Heart left ventricle (tissue), 16 donors: ENCODE data around the gene WDR82. TPM values are rescaled to one million over a fixed set of nuclear protein-coding genes. Genes with fewer than 3 reads are reported as not detected.

Experiments
- ATAC-seq, 4 donors: fragments of 200-7000 bp; cut with Tn5 transposase; one replicate each; pipeline ENCODE4 v1.9.1; 2020 to 2022; ENCODE audit warnings: moderate library complexity in 4 of 4, mild to moderate bottlenecking in 3 of 4, moderate number of reproducible peaks in 1 of 4
- DNase-seq, 5 donors: peaks; one replicate each; pipeline ENCODE4 v3.0.0-alpha.2; 2020
- H3K27ac ChIP-seq, 12 donors: fragments of 200-600 bp; sonication (generic) in 4 of 12; one replicate each; pipeline versions ENCODE4 v1.5.0 to v1.8.0; 2016 to 2022; ENCODE audit warnings: mild to moderate bottlenecking in 2 of 12
- H3K27me3 ChIP-seq, 9 donors: fragments of 200-600 bp; sonication (generic) in 2 of 9; one replicate each; pipeline versions ENCODE4 v1.5.1 to v1.8.0; 2016 to 2022; ENCODE audit warnings: mild to moderate bottlenecking in 3 of 9
- H3K36me3 ChIP-seq, 9 donors: fragments of 200-600 bp; sonication (generic) in 2 of 9; one replicate each; pipeline versions ENCODE4 v1.5.0 to v1.8.0; 2018 to 2022; ENCODE audit warnings: mild to moderate bottlenecking in 2 of 9
- H3K4me1 ChIP-seq, 12 donors: fragments of 200-600 bp; sonication (generic) in 4 of 12; one replicate each; pipeline versions ENCODE4 v1.5.0 to v1.8.0; 2016 to 2022; ENCODE audit warnings: mild to moderate bottlenecking in 3 of 12
- H3K4me3 ChIP-seq, 12 donors: fragments of 200-600 bp; sonication (generic) in 4 of 12; one replicate each; pipeline versions ENCODE4 v1.5.0 to v1.8.0; 2017 to 2022; ENCODE audit warnings: mild to moderate bottlenecking in 9 of 12, moderate library complexity in 4 of 12
- H3K9me3 ChIP-seq, 12 donors: fragments of 200-600 bp; sonication (generic) in 4 of 12; one replicate each; pipeline versions ENCODE4 v1.5.0 to v1.8.0; 2016 to 2022; ENCODE audit warnings: mild to moderate bottlenecking in 1 of 12
- POLR2A ChIP-seq, 2 donors: fragments of 450-650 bp; IDR thresholded peaks; one replicate each; pipeline ENCODE4 v1.6.1; 2017; ENCODE audit warnings: antibody characterized with exemption in 2 of 2, mild to moderate bottlenecking in 2 of 2, moderate library complexity in 2 of 2
- WGBS, 4 donors: extraction: QIAGEN DNeasy Blood & Tissue Kit in 2 of 4; methylation state at CpG; one replicate each; pipeline versions ENCODE4 v1.1.5 to v1.1.7; 2013 to 2018; 5-methylcytosine and 5-hydroxymethylcytosine counted together
- intact Hi-C, 10 donors: fragments of 100-400 bp; cut with DNase I; formaldehyde crosslinking; loops; one replicate each; pipeline versions ENCODE4 v1.11.1 to v1.14.2; 2022
- polyA plus RNA-seq, 2 donors: library from polyadenylated mRNA; stranded (reverse); fragments of 200-250 nt; gene quantifications; one replicate each; pipeline ENCODE4 v1.2.3, GENCODE V29; 2013
- total RNA-seq, 9 donors: library from RNA; depleted of rRNA in 2 of 9; stranded (reverse); fragments of >200 nt in 2 of 9; fragmentation: NEBNext Ultra II Directional in 3 of 9; extraction: Animal tissue kit (Norgen Biotek cat#: 25700) in 3 of 9; gene quantifications; one replicate each; pipeline versions ENCODE4 v1.1.0 to v1.2.4, GENCODE V29; 2016 to 2023
- TF ChIP-seq, protein P1 (sequence below), 12 donors: fragments of 200-600 bp; sonication (generic) in 4 of 12; IDR thresholded peaks; one replicate each; pipeline versions ENCODE4 v1.5.0 to v1.8.0; 2018 to 2022; ENCODE audit warnings: antibody characterized with exemption in 12 of 12, mild to moderate bottlenecking in 5 of 12
- donor health status: ischemic (EF 13 %, LVEDD 7.1; RV severe dilation, severe dysfunction).
- donor health status: healthy with polysubstance abuse.
- donor health status: DM: no; HTN: yes; CAD: no.
- donor health status: DM: no; HTN: no; CAD: no.
- donor health status: ischemic (EF 25% LVEDD 6.9; RV normal size, moderate dysfunction).
- donor health status: ischemic (EF 25% LVEDD 5.7; RV mildly dilated, moderate dysfunction).
- donor health status: healthy.
- donor health status: DM: yes; HTN: yes; CAD: no.
- donor health status: ischemic (EF 35%, LVEDD 5.7; RV mildly dilated, moderate dysfunction).
- donor health status: nonischemic (EF 11% LVEDD 7.7; RV severe dilation, severe dysfunction).
- donor health status: DM: yes; HTN: yes; CAD: no.
- donor health status: PGD.
- donor health status: ischemic (EF 29% LVEDD 5.4; RV normal size, mild dysfunction).
- donor health status: nonischemic (EF 23%, LVEDD 6.1; RV moderate dilation, normal function).

Gene WDR82
- total and polyA plus RNA-seq, 11 donors = 24.7 to 73.6 (median 61.2) TPM

DNA sequence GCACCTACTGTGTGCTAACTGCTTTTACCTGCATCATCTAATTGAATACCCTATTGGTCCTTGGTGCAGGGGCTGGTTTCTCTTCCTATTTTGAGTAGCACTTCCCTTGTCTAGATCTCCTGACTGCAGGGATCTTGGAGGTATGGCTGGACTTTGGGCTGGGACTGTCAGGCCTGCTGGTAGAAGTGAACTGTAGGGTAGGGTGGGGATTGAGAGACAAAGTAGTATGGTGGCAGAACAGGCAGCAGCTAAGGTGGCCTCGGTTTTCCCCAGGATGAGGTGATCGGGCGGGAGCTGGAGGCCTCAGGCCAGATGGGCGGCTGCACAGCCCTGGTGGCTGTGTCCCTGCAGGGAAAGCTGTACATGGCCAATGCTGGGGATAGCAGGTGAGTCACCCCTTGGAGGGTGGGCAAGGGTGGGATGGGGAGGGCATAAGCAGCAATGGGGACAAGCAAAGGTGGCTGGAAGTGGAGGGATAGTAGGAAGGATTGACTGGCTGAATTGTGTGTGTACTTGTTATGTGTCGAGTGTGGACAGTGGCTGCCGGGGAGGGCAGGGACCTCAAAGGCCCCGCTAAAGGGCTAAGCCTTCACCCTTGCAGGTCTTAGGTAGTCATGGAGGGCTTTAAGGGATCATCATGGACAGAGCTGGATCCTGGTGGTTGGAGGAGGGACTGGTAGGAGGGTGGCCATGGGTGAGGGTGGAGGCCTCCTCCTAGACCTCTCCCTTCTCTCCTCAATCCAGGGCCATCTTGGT, 30.9 kb downstream of the WDR82 start:
- peak overlapping the region in 4 of 12 donors; percentile 85 to 98 (median 88) for H3K27ac ChIP-seq

DNA sequence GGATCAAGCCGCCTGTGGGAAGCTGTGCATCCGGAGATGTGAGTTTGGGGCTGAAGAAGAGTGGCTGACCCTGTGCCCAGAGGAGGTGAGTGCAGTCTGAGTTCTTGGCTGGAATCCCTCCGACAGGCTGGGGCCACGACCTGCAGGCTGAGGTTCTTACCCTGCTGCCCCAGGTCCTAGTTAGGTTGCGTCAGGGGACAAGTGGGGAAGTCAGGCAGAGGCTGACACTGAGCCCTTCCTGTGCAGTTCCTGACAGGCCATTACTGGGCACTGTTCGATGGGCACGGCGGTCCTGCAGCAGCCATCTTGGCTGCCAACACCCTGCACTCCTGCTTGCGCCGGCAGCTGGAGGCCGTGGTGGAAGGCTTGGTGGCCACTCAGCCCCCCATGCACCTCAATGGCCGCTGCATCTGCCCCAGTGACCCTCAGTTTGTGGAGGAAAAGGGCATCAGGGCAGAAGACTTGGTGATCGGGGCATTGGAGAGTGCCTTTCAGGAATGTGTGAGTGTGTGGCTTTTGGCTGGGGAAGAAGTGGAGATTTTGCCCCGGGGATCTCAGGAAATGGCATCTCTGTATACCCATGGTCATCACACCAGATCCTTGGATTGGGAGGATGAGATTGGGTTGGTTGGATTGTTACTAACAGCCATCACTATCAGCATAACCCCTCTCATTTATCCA, 31.6 kb downstream of the WDR82 start:
- 76 to 97% (median 89%) methylated on average over 8 to 14 of the region's 14 CpGs for WGBS, 4 donors
- H3K36me3 ChIP-seq = peaks cover 0 to 43% (median 31%) of the 10 kb centered on the region in 9 donors
- H3K27me3 ChIP-seq = no peaks in the 10 kb centered on the region
- peak overlapping the region in 10 of 12 donors; percentile 70 to 98 (median 84) for H3K27ac ChIP-seq
- H3K9me3 ChIP-seq = no peaks in the 10 kb centered on the region
- peak in 2 of 4 donors; percentile 11 to 13 for ATAC-seq
- peak in 3 of 5 donors; percentile 30 to 62 (median 42) for DNase-seq
- H3K4me3 ChIP-seq = peak overlapping the region in 9 of 12 donors; percentile 56 to 77 (median 70)
- H3K4me1 ChIP-seq = peaks cover 0 to 69% (median 9%) of the 10 kb centered on the region in 12 donors
- TF ChIP-seq, protein P1, sequence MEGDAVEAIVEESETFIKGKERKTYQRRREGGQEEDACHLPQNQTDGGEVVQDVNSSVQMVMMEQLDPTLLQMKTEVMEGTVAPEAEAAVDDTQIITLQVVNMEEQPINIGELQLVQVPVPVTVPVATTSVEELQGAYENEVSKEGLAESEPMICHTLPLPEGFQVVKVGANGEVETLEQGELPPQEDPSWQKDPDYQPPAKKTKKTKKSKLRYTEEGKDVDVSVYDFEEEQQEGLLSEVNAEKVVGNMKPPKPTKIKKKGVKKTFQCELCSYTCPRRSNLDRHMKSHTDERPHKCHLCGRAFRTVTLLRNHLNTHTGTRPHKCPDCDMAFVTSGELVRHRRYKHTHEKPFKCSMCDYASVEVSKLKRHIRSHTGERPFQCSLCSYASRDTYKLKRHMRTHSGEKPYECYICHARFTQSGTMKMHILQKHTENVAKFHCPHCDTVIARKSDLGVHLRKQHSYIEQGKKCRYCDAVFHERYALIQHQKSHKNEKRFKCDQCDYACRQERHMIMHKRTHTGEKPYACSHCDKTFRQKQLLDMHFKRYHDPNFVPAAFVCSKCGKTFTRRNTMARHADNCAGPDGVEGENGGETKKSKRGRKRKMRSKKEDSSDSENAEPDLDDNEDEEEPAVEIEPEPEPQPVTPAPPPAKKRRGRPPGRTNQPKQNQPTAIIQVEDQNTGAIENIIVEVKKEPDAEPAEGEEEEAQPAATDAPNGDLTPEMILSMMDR (IDR thresholded peaks at IDR 0.05) = no peak
- TF ChIP-seq POLR2A (IDR thresholded peaks at IDR 0.05) = no peak
- intact Hi-C loops = no loop called here

More for the DNA sequence above, 30.9 kb downstream of the WDR82 start:
- H3K4me1 ChIP-seq = peaks cover 0 to 74% (median 9%) of the 10 kb centered on the region in 12 donors
- WGBS, 4 donors = 91 to 96% (median 95%) methylated on average over 7 of the region's 7 CpGs
- H3K27me3 ChIP-seq = no peaks in the 10 kb centered on the region
- TF ChIP-seq POLR2A (IDR thresholded peaks at IDR 0.05) = no peak
- TF ChIP-seq, protein P1 (IDR thresholded peaks at IDR 0.05) = no peak
- H3K9me3 ChIP-seq = no peaks in the 10 kb centered on the region
- ATAC-seq = no peak
- DNase-seq = no peak
- intact Hi-C loops = no loop called here
- H3K36me3 ChIP-seq = peaks cover 0 to 49% (median 37%) of the 10 kb centered on the region in 9 donors
- H3K4me3 ChIP-seq = peak overlapping the region in 1 of 12 donors; percentile 76

DNA sequence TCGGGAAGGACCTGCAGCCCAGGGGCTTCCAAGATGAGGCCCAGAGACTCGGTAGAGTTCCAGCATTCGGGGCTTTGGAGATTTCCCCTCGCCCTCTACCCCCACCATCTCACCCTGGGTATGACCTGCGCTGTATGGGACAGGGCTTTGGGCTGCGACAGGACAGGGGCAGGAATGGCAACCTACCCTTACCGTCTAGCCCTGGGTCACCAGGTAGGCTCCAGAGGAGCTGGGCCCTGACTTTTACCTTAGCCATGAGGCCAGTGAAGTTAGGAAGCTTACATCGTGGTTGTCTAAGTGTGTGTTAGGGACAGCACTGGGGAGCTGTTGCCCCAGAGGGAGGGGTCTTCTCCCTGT, 32.2 kb downstream of the WDR82 start:
- H3K27ac ChIP-seq = peak overlapping the region; percentile 36 to 98 (median 82)
- WGBS, 4 donors = 36 to 55% (median 44%) methylated on average over 5 to 8 of the region's 8 CpGs
- H3K4me1 ChIP-seq = peaks cover 0 to 71% (median 9%) of the 10 kb centered on the region in 12 donors
- no peak for DNase-seq
- no peaks in the 10 kb centered on the region for H3K9me3 ChIP-seq
- intact Hi-C loops = no loop called here
- peaks cover 0 to 37% (median 25%) of the 10 kb centered on the region in 9 donors for H3K36me3 ChIP-seq
- H3K4me3 ChIP-seq = peak overlapping the region; percentile 24 to 77 (median 66)
- no peaks in the 10 kb centered on the region for H3K27me3 ChIP-seq
- TF ChIP-seq, protein P1 (IDR thresholded peaks at IDR 0.05) = no peak
- no peak for TF ChIP-seq POLR2A (IDR thresholded peaks at IDR 0.05)
- ATAC-seq = no peak
